ENCODE data around the gene FOSL1.

The FOSL1 gene

GRCh38 chr11:65882120-65883057 lies 17.8 kb downstream of the FOSL1 start:
- no peak for DNase-seq (ENCODE audit: low read depth, low spot score)

DNA sequence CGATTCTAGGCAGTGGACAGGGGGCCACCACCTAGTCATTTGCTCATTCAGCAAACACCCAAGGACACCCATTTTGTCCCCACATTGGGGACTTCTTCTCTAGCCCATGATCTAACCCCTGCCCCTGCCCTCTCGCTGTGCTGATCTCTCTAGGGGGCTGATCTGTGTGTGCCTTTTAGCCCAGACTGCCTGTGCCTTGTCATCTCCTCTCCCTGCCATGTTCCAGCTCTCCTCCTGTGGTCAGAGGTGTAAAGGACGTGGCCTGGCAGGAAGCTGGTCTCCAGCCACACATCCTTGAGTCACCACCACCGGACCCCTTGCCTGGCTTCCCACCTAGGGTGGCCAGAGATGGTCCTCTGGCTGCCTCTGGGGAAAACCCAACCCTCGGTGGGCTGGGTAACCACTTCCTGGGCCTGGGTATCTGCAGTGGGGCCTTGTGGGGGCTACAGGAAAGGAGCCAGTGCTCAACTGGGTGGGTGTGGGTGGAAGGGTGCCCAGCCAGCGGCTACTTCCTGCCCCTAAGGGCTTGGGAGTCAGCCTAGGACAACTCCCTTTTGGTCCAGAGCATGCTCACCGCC lies 19.3 kb downstream of the FOSL1 start:
- DNase-seq (ENCODE audit: low read depth, low spot score) = no peak

- no peak for DNase-seq (ENCODE audit: low read depth, low spot score)
These were observed 20.2 kb downstream of the FOSL1 start for GRCh38 chr11:65880027-65880426.

DNA sequence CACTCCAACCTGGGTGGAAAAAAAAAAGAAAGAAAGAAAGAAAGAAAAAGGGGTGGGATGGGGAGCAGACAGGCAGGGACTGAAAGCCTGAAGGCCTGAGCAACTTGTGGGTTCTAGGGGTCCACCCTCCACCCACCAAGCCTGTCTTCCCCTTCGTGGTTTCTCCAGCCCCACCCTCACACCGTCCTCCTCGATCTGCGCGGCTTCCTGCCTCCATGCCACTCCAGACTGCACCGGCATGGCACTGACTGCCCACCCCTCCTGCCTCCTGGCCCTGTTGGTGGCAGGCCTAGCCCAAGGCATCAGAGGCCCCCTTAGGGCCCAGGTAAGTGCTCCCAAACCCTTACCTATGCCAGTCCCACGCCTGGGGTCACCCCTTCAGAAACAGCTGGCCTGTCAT lies 20.6 kb downstream of the FOSL1 start, which contains the start of gene CTSW:
CTSW (plus strand) TSS at position 221 of the 400 bp plus-strand sequence; CDS start at position 239, 18 bp downstream.
- DNase-seq (ENCODE audit: low read depth, low spot score) = no peak

DNA sequence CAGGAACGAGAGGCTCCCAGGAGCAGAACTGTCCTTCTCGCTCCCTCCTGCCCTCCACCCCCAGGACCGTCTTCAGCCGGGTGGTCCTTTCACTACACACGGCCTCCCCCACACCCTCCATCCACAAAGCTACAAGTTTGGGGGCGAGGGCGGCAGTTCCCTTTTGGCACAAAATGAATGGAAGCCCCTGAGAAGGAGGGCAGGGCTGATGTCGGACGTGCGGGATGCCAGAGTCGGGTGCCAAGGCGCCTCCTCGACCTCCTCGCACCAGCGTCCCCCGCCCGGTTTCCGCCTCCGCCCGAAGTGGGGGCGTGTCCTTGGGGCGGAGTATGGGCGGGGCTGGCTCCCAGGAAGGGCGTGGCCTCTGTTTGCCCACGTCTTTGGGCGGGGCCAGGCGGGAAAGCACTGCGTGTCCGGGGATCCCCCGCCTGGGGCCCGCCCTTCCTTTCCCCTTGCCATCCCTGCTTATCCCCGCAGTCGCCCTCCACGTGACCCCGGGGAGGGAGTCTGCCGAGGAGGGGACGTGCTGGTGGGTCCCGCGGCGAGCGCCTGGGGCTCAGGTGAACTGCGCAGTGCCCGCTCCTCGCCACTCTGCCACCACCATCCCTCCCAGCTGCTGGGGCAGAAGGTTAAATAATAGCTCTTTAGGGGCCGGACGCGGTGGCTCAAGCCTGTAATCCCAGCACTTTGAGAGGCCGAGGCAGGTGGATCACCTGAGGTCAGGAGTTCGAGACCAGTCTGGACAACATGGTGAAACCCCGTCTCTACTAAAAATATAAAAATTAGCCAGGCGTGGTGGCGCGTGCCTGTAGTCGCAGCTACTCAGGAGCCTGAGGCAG lies 26.7 kb downstream of the FOSL1 start:
- peak; percentile 69 for DNase-seq (ENCODE audit: low read depth, low spot score)

- DNase-seq (ENCODE audit: low read depth, low spot score) = no peak
These were observed 27.4 kb downstream of the FOSL1 start, which contains the start of gene EFEMP2 for GRCh38 chr11:65872586-65873317. EFEMP2 (minus strand) TSS chr11:65872800; CDS start chr11:65872354, 446 bp downstream.

- no peak for DNase-seq (ENCODE audit: low read depth, low spot score)
These were observed 28.2 kb downstream of the FOSL1 start for GRCh38 chr11:65871811-65872548.

GRCh38 chr11:65870706-65871681 lies 29.2 kb downstream of the FOSL1 start:
- DNase-seq (ENCODE audit: low read depth, low spot score) = no peak

DNA sequence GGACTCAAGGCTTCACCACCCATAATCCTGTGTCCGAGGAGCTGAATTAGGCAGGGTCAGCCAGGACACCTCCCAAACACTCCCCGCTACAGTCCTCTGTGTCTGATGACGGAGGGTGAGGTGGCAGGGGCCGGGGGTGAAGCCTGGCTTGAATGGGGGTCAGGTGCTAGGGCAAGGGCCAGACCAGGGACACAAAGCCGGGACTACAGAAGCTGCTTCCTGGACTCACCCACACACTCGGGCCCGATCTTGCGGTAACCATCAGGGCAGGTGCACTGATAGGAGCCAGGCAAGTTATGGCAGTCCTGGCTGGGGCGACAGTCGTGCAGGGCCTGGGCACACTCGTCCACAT lies 29.9 kb downstream of the FOSL1 start:
- DNase-seq (ENCODE audit: low read depth, low spot score) = no peak

DNA sequence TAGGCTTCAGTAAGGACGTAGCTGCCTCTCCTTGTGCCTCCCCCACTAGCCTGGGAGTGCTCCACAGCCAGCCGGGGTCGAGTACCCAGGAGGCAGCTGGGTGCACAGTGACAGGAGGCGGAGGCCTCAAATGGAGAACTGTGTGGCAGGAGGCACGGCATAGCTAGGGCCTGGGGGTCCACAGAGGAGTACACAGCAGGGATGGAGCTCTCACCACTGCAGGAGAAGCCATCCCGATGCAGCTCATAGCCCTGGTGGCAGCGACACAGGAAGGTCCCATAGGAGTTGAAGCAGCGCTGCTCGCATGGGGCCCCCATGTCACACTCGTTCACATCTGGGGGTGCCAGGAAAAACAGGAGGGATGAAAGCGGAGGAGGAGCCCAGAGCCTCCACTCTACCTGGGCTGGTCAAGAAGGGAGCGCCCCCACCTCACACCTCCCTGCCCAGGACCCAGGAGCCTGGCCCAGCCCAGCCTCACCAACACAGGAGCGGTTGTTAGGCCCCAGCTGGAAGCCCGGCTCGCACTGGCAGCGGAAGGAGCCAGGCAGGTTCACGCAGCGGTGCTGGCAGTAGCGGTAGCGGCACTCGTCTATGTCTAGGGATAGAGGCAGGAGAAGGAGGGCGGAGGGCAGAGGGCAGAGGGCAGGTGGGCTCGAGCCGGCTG lies 30.4 kb downstream of the FOSL1 start:
- no peak for DNase-seq (ENCODE audit: low read depth, low spot score)

GRCh38 chr11:65868907-65869306 lies 31.3 kb downstream of the FOSL1 start:
- no peak for DNase-seq (ENCODE audit: low read depth, low spot score)

DNA sequence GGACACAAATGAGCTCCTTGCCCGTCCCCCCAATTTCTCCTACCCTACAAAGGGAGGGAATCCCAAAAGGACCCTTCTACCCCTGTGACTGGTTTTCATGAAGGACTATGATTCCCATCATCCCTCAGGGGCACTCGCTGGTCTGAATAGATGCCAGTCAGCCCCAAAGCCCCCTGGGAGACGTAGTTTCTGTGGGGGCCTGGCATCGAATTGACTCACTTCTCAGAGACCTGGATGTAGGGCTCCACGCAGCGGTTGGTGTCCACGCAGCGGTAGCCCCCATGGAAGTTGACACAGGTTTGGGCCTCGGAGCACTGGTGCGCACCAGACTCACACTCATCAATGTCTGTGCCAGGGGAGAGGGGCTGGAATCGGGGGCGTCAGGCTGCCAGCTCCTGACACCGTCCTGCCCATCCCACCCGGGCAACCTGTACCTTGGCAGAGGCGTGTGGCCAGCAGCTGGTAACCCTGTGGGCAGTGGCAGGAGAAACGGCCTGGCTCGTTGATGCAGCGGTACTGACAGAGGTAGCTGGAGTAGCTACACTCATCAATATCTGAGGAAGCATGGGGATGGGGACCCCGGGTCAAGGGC lies 32.0 kb downstream of the FOSL1 start:
- no peak for DNase-seq (ENCODE audit: low read depth, low spot score)

GRCh38 chr11:65867284-65868071 lies 32.7 kb downstream of the FOSL1 start:
- no peak for DNase-seq (ENCODE audit: low read depth, low spot score)

DNA sequence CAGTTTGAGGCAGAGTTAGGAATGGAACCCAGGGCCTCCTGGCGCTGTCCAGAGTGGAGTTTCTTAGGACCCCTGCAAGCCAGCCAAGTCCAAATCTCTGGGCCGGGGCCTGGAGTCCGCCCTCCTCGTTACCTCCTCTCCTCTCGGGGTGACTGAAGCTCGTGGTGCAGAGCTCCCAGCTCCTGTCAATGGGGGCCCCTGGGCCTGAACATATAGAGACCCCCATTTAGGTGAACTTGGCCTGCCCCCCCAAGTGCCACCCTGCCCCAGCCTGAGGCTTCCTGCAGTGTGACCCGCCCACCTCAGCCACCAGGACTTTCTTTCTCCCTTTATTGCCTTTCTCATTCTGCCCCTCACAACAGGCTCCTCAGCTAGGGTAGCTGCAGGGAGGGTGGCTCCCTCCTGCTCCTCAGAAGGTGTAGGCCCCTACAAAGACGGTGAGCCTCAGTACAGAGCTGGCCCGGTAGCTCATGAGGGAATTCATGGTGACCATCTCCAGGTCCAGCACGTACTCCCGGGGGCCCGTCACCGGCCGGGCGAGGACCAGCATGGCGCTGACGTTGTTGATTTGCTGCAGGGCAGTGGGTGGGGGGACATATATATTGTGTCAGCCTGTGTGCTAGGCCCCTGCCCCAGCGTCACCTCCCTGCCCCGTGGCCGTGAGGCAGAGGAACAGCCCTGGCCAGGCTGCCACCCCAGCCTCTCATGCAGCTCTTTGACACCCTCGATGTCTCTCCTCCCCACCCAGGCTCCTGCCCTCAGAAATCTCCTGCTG lies 33.5 kb downstream of the FOSL1 start:
- no peak for DNase-seq (ENCODE audit: low read depth, low spot score)

DNA sequence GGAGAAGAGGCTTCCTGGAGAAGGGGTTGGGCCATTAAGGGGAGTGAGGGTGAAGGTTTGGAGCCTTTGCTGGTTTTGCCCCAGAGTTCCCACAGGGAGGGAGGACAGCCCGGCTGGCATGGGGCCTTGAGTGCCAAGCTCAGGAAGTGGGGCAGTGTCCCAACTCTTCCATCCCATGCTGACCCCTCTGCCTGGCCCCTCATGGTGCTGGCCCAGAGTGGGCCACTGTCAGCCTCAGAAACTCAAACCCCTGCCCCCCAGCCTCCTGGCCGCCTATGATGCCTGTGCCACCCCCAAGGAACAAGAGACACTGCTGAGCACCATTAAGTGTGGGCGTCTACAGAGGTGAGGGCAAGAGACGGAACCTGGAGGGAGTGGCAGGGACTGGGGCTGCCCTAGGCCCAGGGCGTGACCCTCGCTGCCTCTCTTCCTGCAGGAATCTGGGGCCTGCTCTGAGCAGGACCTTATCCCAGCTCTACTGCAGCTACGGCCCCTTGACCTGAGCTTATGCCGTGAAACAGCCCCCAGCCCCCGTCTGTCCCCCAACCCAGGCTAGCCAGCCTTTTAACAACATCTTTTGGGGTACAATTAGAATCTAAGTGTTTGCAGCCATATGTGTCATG lies 34.5 kb downstream of the FOSL1 start:
- no peak for DNase-seq (ENCODE audit: low read depth, low spot score)

DNA sequence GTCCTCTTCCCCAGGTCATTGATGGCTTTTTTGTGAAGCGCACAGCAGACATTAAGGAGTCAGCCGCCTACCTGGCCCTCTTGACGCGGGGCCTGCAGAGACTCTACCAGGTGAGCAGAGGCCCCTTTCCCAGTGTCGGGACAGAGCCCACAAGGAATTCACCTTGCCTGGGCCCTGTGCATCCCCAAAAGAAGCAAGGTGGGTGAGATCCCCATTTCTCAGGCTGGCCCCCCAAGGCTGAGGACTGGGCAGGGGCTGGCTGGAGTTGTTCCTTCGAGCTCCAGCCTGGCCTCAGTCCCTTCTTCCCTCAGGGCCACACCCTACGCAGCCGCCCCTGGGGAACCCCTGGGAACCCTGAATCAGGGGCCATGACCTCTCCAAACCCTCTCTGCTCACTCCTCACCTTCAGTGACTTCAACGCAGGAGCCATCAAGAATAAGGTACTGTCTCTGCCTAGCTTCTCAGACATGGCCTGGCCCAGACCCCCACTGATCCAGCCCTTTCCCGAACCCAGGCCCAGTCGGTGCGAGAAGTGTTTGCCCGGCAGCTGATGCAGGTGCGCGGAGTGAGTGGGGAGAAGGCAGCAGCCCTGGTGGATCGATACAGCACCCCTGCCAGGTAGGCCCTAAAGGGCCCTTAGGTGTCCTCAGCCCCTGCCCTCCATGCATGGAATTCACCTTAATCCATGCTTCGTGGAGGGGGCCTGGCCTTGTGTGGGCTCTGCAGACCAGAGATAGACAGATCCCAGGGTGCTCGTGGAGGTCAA lies 35.3 kb downstream of the FOSL1 start:
- DNase-seq (ENCODE audit: low read depth, low spot score) = no peak

Measured in brain pericyte (primary cell).